ENCODE data around the gene TMEM69. TPM values are rescaled to one million over a fixed set of nuclear protein-coding genes. Genes with fewer than 3 reads are reported as not detected.
"Not testable (repeated sequence)": the region's sequence is repeated elsewhere in the genome, so short reads cannot be mapped to it uniquely, and the experiment has no call there.

TMEM69 gene
- total and polyA plus RNA-seq, 5 experiments from 2014 or later, result 23.9 to 59.4 (median 43.5) TPM

DNA sequence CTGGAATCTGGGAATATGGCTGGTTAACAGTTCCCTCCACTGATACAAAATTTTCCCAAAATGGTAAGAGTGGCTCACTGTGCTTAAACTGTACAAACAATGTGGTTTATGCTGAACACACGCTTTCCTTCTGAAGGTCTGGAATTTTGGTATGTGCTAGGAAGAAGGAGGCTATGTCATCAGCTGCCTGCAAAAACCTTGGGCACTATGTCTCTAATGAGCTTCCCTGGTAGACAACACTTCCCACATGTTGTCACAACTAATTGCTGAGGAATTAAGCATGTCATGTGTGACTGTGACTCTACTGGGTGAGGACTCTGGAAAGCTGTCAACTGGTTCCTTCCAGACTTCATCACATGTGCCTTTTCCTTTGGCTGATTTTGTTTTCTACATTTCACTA is 33.2 kb downstream of the TMEM69 start:
- H3K9me3 Mint-ChIP-seq, result no peaks in the 10 kb centered on the region
- H3K27ac Mint-ChIP-seq, result peak overlapping the region in 1 of 10 donors; percentile 5
- no peaks in the 10 kb centered on the region for H3K27me3 Mint-ChIP-seq
- DNase-seq (no peak), ATAC-seq (no peak)
- POLR2A ChIA-PET, result no interaction called here
- H3K4me3 Mint-ChIP-seq, result no peak overlapping the region
- H3K4me1 Mint-ChIP-seq, result no peaks in the 10 kb centered on the region
- peaks cover 0 to 36% (median 0%) of the 10 kb centered on the region in 3 donors for H3K36me3 Mint-ChIP-seq

DNA sequence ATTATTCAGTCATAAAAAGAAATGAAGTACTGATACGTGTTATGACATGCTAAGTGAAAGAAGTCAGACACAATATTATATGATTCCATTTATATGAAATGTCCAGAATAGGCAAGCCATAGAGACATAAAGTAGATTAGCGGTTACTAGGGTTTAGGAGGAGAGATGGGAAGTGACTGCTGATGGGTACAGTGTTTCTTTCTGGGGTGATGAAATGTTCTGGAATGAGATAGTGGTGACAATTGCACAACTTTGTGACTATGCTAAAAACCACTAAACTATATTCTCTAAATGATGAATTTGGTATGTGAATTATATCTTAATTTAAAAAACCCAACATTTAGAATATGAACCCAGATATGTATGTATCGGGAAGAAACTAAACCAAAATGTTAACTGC is 34.8 kb downstream of the TMEM69 start:
- H3K4me1 Mint-ChIP-seq, result no peaks in the 10 kb centered on the region

DNA sequence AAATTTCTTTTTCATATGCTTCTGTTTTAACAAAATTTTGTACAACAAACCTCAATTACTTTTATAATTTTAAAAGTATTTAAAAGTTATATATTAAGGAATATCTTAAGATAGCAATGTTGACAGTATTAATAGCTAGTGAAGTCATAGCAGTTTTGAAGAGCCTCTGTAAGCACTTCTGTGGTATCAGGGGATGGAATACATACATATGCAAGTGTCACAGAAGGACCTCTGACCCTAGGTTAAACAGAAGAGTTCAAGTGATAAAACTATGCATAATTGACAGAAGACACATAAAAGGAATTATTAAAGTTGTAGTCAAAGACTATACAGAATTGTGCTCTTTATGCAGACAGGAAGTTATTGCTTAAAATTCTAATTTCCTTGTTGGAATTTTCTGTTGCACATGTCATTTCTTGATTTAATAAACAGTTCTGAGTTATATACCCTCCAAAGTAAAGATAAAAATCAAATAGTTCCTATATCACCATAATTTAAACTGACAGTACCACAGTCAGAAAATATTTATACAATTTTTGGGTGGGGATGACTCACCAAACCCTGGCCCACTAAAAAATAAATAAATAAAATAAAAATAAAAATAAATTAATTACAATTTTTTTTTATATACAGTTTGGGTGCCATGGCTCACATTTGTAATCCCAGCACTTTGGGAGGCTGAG is 35.4 kb downstream of the TMEM69 start:
- H3K4me3 Mint-ChIP-seq, result no peak overlapping the region
- no peak for DNase-seq
- no peaks in the 10 kb centered on the region for H3K9me3 Mint-ChIP-seq
- no peaks in the 10 kb centered on the region for H3K27me3 Mint-ChIP-seq
- no peaks in the 10 kb centered on the region for H3K4me1 Mint-ChIP-seq
- H3K36me3 Mint-ChIP-seq, result peaks cover 0 to 34% (median 0%) of the 10 kb centered on the region in 3 donors
- no peak overlapping the region for H3K27ac Mint-ChIP-seq
- POLR2A ChIA-PET, result no interaction called here
- no peak for ATAC-seq

More for the DNA sequence above, 34.8 kb downstream of the TMEM69 start:
- no peaks in the 10 kb centered on the region for H3K27me3 Mint-ChIP-seq
- H3K36me3 Mint-ChIP-seq, result peaks cover 0 to 33% (median 0%) of the 10 kb centered on the region in 3 donors
- H3K9me3 Mint-ChIP-seq, result no peaks in the 10 kb centered on the region
- no peak overlapping the region for H3K4me3 Mint-ChIP-seq
- ATAC-seq (no peak), DNase-seq (no peak)
- H3K27ac Mint-ChIP-seq, result no peak overlapping the region
- POLR2A ChIA-PET, result no interaction called here

DNA sequence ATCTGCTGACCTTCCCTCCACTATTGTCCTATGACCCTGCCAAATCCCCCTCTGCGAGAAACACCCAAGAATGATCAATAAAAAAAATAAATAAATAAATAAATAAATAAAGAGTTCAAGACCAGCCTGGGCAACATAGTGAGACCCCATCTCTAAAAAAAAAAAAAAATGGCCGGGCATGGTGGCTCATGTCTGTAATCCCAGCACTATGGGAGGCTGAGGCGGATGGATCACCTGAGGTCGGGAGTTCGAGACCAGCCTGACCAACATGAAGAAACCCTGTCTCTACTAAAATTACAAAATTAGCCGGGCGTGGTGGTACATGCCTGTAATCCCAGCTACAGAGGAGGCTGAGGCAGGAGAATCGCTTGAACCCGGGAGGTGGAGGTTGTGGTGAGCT is 38.0 kb downstream of the TMEM69 start:
- DNase-seq, H3K27me3 Mint-ChIP-seq, POLR2A ChIA-PET, H3K4me3 Mint-ChIP-seq, ATAC-seq, H3K4me1 Mint-ChIP-seq, H3K9me3 Mint-ChIP-seq, H3K27ac Mint-ChIP-seq: not testable (repeated sequence)
- peaks cover 0 to 35% (median 1%) of the 10 kb centered on the region in 3 donors for H3K36me3 Mint-ChIP-seq

DNA sequence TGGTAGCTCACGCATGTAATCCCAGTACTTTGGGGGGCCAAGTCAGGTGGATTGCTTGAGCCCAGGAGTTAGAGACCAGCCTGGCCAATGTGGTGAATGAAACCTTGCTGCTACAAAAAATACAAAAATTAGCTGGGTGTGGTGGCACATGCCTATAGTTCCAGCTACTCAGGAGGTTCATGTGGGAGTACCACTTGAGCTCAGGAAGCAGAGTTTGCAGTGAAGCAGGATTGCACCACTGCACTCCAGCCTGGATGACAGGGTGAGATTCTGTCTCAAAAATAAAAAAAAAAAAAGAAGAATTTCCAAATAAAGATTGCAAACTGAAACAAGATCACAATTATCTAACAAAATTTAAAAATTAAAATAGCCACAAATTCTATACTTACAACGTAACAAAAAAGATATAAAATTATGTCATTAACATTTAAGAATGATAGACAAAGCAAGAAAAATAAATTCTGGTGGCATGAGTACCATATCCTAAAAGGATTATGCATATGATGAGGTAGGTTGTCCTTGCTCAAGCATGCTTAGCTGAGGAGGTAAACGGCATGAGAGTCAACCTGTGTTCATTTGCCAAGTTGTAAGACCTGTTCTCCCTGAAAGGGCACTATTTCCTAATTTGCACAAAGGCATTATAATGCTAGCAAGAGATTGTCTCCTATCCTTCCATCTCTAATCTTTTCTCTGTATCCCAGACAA is 42.2 kb downstream of the TMEM69 start:
- H3K27ac Mint-ChIP-seq, result peak overlapping the region in 2 of 10 donors; percentile 6 to 54
- no peaks in the 10 kb centered on the region for H3K9me3 Mint-ChIP-seq
- POLR2A ChIA-PET, result no interaction called here
- no peaks in the 10 kb centered on the region for H3K27me3 Mint-ChIP-seq
- peaks cover 3 to 19% (median 11%) of the 10 kb centered on the region in 4 donors for H3K4me1 Mint-ChIP-seq
- ATAC-seq (no peak), DNase-seq (no peak)
- peaks cover 0 to 41% (median 7%) of the 10 kb centered on the region in 3 donors for H3K36me3 Mint-ChIP-seq
- H3K4me3 Mint-ChIP-seq, result no peak overlapping the region

DNA sequence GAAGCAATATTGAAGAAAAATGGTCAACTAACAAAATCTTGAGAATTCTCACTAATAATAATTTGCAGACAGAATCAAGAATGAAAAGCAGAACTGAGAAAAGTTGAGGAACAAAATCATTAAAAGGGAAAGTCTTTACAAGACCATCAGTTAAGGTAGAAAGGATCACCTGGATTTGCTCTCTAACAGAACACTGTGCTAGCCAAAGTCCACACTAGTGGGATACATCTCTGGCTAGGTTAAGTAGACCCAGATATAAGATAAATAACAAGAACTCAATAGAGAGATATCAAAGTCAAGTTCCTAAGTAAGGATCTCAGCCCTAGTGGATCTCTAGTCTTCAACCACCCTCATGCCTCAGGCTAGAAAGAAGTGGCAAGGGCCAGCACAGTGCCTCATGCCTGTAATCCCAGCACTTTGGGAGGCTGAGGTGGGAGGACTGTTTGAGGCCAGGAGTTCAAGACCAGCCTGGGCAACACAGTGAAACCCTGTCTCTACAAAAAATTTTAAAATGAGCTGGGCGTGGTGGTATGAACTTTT is 42.9 kb downstream of the TMEM69 start:
- Mint-ChIP-seq H3K4me1 (peaks cover 3 to 19% (median 11%) of the 10 kb centered on the region in 4 donors), H3K36me3 (peaks cover 0 to 41% (median 7%) of the 10 kb centered on the region in 3 donors)
- POLR2A ChIA-PET, result no interaction called here

DNA sequence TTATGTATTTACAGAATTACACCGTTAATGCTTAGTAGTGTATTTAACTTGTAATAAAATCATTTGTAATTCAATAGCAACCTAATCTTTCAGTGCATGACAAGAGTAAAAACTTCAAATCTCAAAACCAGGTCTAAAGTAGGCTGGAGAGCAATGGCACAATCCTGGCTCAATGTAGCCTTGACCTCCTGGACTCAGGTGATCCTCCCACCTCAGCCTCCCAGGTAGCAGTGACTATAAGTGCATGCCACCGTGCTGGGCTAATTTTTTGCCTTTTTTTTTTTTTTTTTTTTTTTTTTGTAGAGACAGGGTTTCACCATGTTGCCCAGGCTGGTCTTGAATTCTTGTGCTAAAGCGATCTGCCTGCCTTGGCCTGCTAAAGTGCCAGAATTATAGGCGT is 51.2 kb downstream of the TMEM69 start:
- DNase-seq, result no peak

More for the DNA sequence above, 42.9 kb downstream of the TMEM69 start:
- Mint-ChIP-seq H3K9me3 (no peaks in the 10 kb centered on the region), H3K27me3 (no peaks in the 10 kb centered on the region), H3K27ac (peak overlapping the region in 2 of 10 donors; percentile 6 to 54), H3K4me3 (no peak overlapping the region)
- ATAC-seq (no peak), DNase-seq (no peak)

DNA sequence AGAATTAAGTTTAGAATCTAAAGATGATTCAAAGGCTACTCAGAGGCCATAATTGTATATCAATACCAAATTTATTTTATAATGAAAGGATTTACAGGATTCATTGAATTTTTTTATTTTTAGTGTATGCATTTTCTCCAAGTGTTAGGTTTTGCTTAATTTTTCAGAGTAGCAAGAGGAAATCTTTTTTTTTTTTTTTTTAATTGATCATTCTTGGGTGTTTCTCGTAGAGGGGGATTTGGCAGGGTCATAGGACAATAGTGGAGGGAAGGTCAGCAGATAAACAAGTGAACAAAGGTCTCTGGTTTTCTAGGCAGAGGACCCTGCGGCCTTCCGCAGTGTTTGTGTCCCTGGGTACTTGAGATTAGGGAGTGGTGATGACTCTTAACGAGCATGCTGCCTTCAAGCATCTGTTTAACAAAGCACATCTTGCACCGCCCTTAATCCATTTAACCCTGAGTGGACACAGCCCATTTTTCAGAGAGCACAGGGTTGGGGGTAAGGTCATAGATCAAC is 51.7 kb downstream of the TMEM69 start:
- POLR2A ChIA-PET, ATAC-seq, DNase-seq, H3K9me3 Mint-ChIP-seq, H3K4me3 Mint-ChIP-seq, H3K27me3 Mint-ChIP-seq: not testable (repeated sequence)
- peaks cover 7 to 41% (median 28%) of the 10 kb centered on the region in 3 donors for H3K36me3 Mint-ChIP-seq
- H3K4me1 Mint-ChIP-seq, result peaks cover 10 to 32% (median 16%) of the 10 kb centered on the region in 4 donors
- peak overlapping the region in 1 of 10 donors; percentile 24 for H3K27ac Mint-ChIP-seq

More for the DNA sequence above, 51.2 kb downstream of the TMEM69 start:
- H3K9me3 Mint-ChIP-seq, result peaks cover 0 to 2% (median 0%) of the 10 kb centered on the region in 9 donors
- no peaks in the 10 kb centered on the region for H3K27me3 Mint-ChIP-seq
- peaks cover 8 to 30% (median 14%) of the 10 kb centered on the region in 4 donors for H3K4me1 Mint-ChIP-seq
- H3K27ac Mint-ChIP-seq, result no peak overlapping the region
- ATAC-seq, result no peak
- peaks cover 7 to 37% (median 24%) of the 10 kb centered on the region in 3 donors for H3K36me3 Mint-ChIP-seq
- POLR2A ChIA-PET, result no interaction called here
- H3K4me3 Mint-ChIP-seq, result no peak overlapping the region

Other genes starting within 250 kb of the TMEM69 start
- 1 to 10 TPM; 9.8 to 10.0 TPM for gene TESK2, start 197.0 kb upstream of the TMEM69 start, total RNA-seq
- 1 to 10 TPM; 2.3 to 3.1 (median 2.7) TPM for gene TESK2, start 197.0 kb upstream of the TMEM69 start, polyA plus RNA-seq
- 10 to 100 TPM; 13.3 to 16.0 TPM for gene CCDC163, start 188.1 kb upstream of the TMEM69 start, total RNA-seq
- 10 to 100 TPM in 1 of 3 donors, 1 to 10 TPM in 2; 4.1 to 10.0 (median 5.0) TPM for gene CCDC163, start 188.1 kb upstream of the TMEM69 start, polyA plus RNA-seq
- 1 to 10 TPM; 4.8 to 5.5 TPM for gene MMACHC, start 187.9 kb upstream of the TMEM69 start, total RNA-seq
- gene MMACHC, start 187.9 kb upstream of the TMEM69 start, polyA plus RNA-seq, result 1 to 10 TPM in 1 of 3 donors, under 1 TPM in 2; 0.12 to 1.6 (median 0.82) TPM
- gene PRDX1, start 166.3 kb upstream of the TMEM69 start, total RNA-seq, result 100 to 1,000 TPM; 115 to 129 TPM
- gene PRDX1, start 166.3 kb upstream of the TMEM69 start, polyA plus RNA-seq, result 100 to 1,000 TPM; 174 to 214 (median 205) TPM
- 10 to 100 TPM; 74.8 to 78.0 TPM for gene AKR1A1, start 137.4 kb upstream of the TMEM69 start, total RNA-seq
- gene AKR1A1, start 137.4 kb upstream of the TMEM69 start, polyA plus RNA-seq, result 10 to 100 TPM; 82.8 to 96.3 (median 85.5) TPM
- 10 to 100 TPM; 72.7 to 73.2 TPM for gene NASP, start 104.1 kb upstream of the TMEM69 start, total RNA-seq
- 10 to 100 TPM; 72.5 to 89.3 (median 84.0) TPM for gene NASP, start 104.1 kb upstream of the TMEM69 start, polyA plus RNA-seq
- 1 to 10 TPM; 9.2 to 9.4 TPM for gene CCDC17, start 64.1 kb upstream of the TMEM69 start, total RNA-seq
- gene CCDC17, start 64.1 kb upstream of the TMEM69 start, polyA plus RNA-seq, result under 1 TPM in 1 of 3 donors, not detected in 2; 0.43 TPM
- 100 to 1,000 TPM; 183 to 193 TPM for gene GPBP1L1, start 1.6 kb upstream of the TMEM69 start, total RNA-seq
- 10 to 100 TPM; 88.9 to 94.0 (median 92.1) TPM for gene GPBP1L1, start 1.6 kb upstream of the TMEM69 start, polyA plus RNA-seq
- gene IPP, start 62.5 kb downstream of the TMEM69 start, total RNA-seq, result 10 to 100 TPM; 14.2 to 15.6 TPM
- 10 to 100 TPM in 2 of 3 donors, 1 to 10 TPM in 1; 8.7 to 17.4 (median 12.8) TPM for gene IPP, start 62.5 kb downstream of the TMEM69 start, polyA plus RNA-seq
- 1 to 10 TPM; 8.4 to 8.9 TPM for gene MAST2, start 115.4 kb downstream of the TMEM69 start, total RNA-seq
- gene MAST2, start 115.4 kb downstream of the TMEM69 start, polyA plus RNA-seq, result 1 to 10 TPM in 2 of 3 donors, under 1 TPM in 1; 0.48 to 1.7 (median 1.4) TPM

All from naive thymus-derived CD8-positive, alpha-beta T cell (primary cell).